ENCODE data around the gene ASCC3.

The ASCC3 gene

GRCh38 chr6:100691972-100692371 is 189.2 kb downstream of the ASCC3 start:
- no peaks in the 10 kb centered on the region for H3K4me1 ChIP-seq (ENCODE audit: control insufficient read depth in 1 of 2, insufficient read depth in 1 of 2, low read depth in 1 of 2, low read length in 1 of 2)
- H3K9me3 ChIP-seq, result no peaks in the 10 kb centered on the region
- H3K4me3 ChIP-seq (ENCODE audit: low read depth in 1 of 2, low read length in 1 of 2), result no peak overlapping the region
- TF ChIP-seq CTCF (IDR thresholded peaks at IDR 0.05), result no peak
- H3K36me3 ChIP-seq, result no peaks in the 10 kb centered on the region
- no peak overlapping the region for H3K27ac ChIP-seq
- no peaks in the 10 kb centered on the region for H3K27me3 ChIP-seq

- H3K36me3 ChIP-seq, result no peaks in the 10 kb centered on the region
- no peak overlapping the region for H3K27ac ChIP-seq
- no peak overlapping the region for H3K4me3 ChIP-seq (ENCODE audit: low read depth in 1 of 2, low read length in 1 of 2)
- no peak for TF ChIP-seq CTCF (IDR thresholded peaks at IDR 0.05)
- H3K9me3 ChIP-seq, result no peaks in the 10 kb centered on the region
- no peaks in the 10 kb centered on the region for H3K27me3 ChIP-seq
- no peaks in the 10 kb centered on the region for H3K4me1 ChIP-seq (ENCODE audit: control insufficient read depth in 1 of 2, insufficient read depth in 1 of 2, low read depth in 1 of 2, low read length in 1 of 2)
Measured at GRCh38 chr6:100686216-100686615, 194.9 kb downstream of the ASCC3 start.

GRCh38 chr6:100685747-100686146 is 195.4 kb downstream of the ASCC3 start:
- no peak for TF ChIP-seq CTCF (IDR thresholded peaks at IDR 0.05)
- H3K4me3 ChIP-seq (ENCODE audit: low read depth in 1 of 2, low read length in 1 of 2), result no peak overlapping the region
- H3K4me1 ChIP-seq (ENCODE audit: control insufficient read depth in 1 of 2, insufficient read depth in 1 of 2, low read depth in 1 of 2, low read length in 1 of 2), result no peaks in the 10 kb centered on the region

DNA sequence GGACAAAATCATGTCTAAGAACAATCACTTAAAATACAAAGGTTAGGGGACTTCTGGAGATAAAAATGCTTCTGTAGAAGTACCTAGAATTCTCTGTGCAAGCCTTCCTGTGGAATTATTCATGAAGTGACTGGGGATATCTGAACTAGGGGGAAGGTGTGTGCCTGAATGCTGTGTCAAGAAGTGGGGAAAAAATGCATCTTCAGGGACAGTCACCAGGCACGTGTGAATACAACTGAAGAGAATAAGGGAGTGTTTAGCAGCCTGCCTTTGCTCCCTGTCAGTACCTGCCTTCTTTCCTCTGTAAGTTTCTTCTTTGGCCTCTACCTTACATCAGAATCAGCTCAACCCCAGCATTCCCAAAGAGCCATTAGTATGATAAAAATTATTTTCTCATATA is 201.0 kb downstream of the ASCC3 start:
- Histone ChIP-seq H3K4me3 (ENCODE audit: low read depth in 1 of 2, low read length in 1 of 2) (no peak overlapping the region), H3K4me1 (ENCODE audit: control insufficient read depth in 1 of 2, insufficient read depth in 1 of 2, low read depth in 1 of 2, low read length in 1 of 2) (no peaks in the 10 kb centered on the region), H3K27me3 (no peaks in the 10 kb centered on the region), H3K27ac (no peak overlapping the region), H3K36me3 (no peaks in the 10 kb centered on the region), H3K9me3 (no peaks in the 10 kb centered on the region)
- TF ChIP-seq CTCF (IDR thresholded peaks at IDR 0.05), result no peak

More at GRCh38 chr6:100685747-100686146, 195.4 kb downstream of the ASCC3 start:
- no peaks in the 10 kb centered on the region for H3K27me3 ChIP-seq
- no peaks in the 10 kb centered on the region for H3K36me3 ChIP-seq
- H3K9me3 ChIP-seq, result no peaks in the 10 kb centered on the region
- no peak overlapping the region for H3K27ac ChIP-seq

- H3K27ac ChIP-seq, result no peak overlapping the region
- no peaks in the 10 kb centered on the region for H3K4me1 ChIP-seq (ENCODE audit: control insufficient read depth in 1 of 2, insufficient read depth in 1 of 2, low read depth in 1 of 2, low read length in 1 of 2)
- no peak overlapping the region for H3K4me3 ChIP-seq (ENCODE audit: low read depth in 1 of 2, low read length in 1 of 2)
- H3K36me3 ChIP-seq, result no peaks in the 10 kb centered on the region
- TF ChIP-seq CTCF (IDR thresholded peaks at IDR 0.05), result no peak
- H3K27me3 ChIP-seq, result no peaks in the 10 kb centered on the region
- H3K9me3 ChIP-seq, result no peaks in the 10 kb centered on the region
Measured at GRCh38 chr6:100678027-100678426, 203.1 kb downstream of the ASCC3 start.

DNA sequence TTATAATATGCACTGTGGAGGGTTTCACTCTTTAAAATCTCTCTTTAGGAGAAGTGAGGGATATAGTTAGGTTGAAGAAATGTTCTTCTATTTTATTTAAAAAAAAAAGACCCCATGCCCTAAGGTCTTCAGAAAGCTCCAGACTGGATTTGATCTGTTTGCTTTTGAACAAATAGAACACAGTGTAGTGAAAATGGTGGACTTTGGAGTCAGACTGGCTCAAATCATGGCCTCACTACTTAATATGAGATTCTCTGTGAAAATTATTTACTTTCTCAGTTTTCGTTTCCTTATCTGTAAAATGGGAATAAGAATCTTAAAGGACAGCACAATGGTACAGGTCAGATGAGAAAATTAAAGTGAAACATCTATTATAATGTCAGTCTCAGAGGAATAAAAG is 203.9 kb downstream of the ASCC3 start:
- H3K4me3 ChIP-seq (ENCODE audit: low read depth in 1 of 2, low read length in 1 of 2), result no peak overlapping the region
- no peaks in the 10 kb centered on the region for H3K4me1 ChIP-seq (ENCODE audit: control insufficient read depth in 1 of 2, insufficient read depth in 1 of 2, low read depth in 1 of 2, low read length in 1 of 2)
- no peaks in the 10 kb centered on the region for H3K9me3 ChIP-seq
- no peak for TF ChIP-seq CTCF (IDR thresholded peaks at IDR 0.05)
- no peaks in the 10 kb centered on the region for H3K27me3 ChIP-seq
- H3K36me3 ChIP-seq, result no peaks in the 10 kb centered on the region
- no peak overlapping the region for H3K27ac ChIP-seq
